22Rv1 (cell line): ENCODE data around the gene CTTN.

Experiments used
- ZFX ChIP-seq: fragments of 450-650 bp; IDR thresholded peaks from 2 replicates; pipeline ENCODE4 v1.6.1; 2017; ENCODE audit warnings: antibody characterized with exemption, borderline replicate concordance
- TF ChIP-seq, protein P1 (sequence below): fragments of 450-650 bp; IDR thresholded peaks from 2 replicates; pipeline ENCODE4 v1.5.1; 2017; ENCODE audit warnings: mild to moderate bottlenecking

DNA sequence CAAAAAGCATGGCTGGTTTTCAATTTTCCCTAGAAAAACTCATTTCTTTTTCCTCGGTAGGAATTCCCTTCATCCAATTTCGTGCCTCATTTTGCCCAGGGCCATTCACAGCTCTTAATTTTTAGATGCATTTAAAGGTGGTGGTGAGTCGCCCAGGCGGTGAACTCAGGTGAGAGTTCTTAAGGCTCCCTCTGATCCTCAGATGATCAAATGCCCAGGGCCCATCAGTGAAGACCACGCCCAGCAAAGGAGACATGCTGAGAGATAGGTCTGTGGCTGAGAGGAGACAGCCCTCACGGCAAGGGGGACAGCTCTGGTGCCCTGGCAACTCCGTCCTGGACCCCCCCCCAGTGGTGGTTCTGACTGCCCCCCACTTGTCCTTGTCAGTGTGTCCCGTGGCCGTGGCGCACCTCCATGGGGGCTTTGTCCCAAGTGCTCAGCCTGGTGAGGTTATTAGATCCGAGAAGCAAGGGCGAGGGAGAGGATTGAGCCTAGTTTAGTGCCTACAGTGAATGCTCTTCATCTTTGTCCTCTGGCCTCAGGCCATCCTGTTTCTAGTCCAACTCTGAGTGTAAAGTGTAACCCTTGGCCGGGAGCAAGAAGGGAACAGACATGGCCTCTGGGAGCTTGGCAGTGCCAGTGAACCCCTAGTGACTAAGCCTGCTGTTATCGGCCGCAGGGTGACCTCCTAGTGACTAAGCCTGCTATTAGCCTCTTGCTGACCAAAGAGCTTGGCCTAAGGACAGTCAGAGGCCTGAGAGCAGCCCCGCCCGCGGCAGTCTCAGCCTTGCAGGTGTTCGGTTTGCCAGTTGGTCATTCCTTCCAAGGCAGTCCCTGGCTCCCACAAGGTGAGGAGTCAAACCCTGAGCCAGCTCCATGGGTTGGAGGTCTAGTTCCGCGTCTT is 83.5 kb downstream of the CTTN start:
- TF ChIP-seq, protein P1, sequence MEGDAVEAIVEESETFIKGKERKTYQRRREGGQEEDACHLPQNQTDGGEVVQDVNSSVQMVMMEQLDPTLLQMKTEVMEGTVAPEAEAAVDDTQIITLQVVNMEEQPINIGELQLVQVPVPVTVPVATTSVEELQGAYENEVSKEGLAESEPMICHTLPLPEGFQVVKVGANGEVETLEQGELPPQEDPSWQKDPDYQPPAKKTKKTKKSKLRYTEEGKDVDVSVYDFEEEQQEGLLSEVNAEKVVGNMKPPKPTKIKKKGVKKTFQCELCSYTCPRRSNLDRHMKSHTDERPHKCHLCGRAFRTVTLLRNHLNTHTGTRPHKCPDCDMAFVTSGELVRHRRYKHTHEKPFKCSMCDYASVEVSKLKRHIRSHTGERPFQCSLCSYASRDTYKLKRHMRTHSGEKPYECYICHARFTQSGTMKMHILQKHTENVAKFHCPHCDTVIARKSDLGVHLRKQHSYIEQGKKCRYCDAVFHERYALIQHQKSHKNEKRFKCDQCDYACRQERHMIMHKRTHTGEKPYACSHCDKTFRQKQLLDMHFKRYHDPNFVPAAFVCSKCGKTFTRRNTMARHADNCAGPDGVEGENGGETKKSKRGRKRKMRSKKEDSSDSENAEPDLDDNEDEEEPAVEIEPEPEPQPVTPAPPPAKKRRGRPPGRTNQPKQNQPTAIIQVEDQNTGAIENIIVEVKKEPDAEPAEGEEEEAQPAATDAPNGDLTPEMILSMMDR = no peak
- TF ChIP-seq ZFX = no peak
